NCI-H1092 (cell line): ENCODE results near the gene FAM47B.

ENCODE experiments used
- DNase-seq: peaks from one replicate; lab custom pipeline; 2025; lab: John Stamatoyannopoulos, UW

FAM47B gene

DNA sequence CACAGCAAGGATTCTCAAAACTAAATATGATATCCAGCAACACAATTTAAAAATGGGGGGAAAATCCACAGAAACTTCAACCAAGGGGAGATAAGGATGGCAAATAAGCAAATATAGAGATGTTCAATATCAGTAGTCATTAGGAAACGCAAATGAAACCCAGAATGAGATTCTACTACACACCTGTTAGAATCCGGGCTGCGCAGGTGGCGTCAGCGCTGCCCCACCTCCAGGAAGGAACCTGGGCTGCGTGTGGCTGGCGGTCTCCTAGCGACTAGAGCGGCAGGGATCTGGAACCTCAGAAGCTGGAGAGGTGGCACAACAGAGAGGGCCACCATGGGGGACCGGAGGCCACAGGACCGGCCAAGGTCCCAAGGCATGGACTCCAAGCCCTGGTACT lies at the start of gene FAM47B:
Gene FAM47B, plus strand, starts transcription at position 301 of the 400 bp plus-strand sequence. Its CDS starts 36 bp downstream, at position 337.
- DNase-seq: no peak

- no peak for DNase-seq
Measured at GRCh38 chrX:34893741-34894140, 48.9 kb upstream of the FAM47B start.

DNA sequence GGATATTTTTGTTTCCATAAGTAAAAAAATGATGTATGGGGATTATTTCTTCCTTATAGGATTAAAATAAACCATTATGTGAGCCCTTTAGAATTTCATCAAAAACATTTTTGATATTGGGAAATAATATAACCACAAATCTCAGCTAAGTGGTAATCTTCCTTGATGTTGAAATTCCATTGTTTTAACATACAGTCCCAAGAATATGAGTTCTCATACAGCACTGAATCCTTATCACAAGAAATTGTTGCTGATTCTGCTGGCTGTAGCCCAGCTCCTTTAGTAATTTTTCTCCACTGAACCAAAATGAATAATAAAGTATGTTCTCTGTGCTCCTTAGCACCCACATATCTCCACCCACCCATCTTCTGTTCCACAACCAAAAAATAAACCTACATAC lies 41.9 kb upstream of the FAM47B start:
- no peak for DNase-seq

- no peak for DNase-seq
Measured at GRCh38 chrX:34901761-34902160, 40.8 kb upstream of the FAM47B start.

DNA sequence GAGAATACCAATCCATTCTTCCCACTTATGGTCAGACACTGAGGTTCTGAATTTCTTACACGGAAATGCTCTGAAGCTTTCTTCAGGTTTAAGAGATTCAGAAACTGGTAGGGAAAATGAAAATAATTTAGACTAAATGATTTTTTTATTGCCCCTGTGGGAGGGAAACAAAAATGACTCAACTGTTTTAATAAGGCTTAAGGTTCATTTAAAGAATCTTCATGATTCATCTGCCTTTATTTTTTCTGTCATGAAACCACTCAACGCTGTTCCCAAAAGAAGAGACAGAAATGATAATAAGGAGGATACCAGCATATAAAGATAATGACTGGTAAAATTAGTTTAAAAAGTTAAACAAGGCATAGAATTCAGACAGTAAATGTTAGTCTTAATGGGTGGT lies 39.3 kb upstream of the FAM47B start:
- DNase-seq: no peak

DNA sequence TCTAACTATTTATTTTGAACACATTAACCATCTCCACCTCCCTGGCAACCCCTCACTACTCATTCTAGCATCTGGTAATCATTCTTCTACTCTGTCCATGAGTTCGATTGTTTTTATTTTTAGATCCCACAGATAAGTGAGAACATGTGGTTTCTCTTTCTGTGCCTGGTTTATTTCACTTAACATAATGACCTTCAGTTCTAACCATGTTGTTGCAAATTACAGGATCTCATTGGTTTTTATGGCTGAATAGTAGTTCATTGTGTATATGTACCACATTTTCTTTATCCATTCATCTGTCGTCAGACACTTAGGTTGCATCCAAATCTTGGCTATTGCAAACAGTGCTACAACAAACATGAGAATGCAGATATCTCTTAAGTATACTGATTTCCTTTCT lies 33.4 kb upstream of the FAM47B start:
- no peak for DNase-seq

DNA sequence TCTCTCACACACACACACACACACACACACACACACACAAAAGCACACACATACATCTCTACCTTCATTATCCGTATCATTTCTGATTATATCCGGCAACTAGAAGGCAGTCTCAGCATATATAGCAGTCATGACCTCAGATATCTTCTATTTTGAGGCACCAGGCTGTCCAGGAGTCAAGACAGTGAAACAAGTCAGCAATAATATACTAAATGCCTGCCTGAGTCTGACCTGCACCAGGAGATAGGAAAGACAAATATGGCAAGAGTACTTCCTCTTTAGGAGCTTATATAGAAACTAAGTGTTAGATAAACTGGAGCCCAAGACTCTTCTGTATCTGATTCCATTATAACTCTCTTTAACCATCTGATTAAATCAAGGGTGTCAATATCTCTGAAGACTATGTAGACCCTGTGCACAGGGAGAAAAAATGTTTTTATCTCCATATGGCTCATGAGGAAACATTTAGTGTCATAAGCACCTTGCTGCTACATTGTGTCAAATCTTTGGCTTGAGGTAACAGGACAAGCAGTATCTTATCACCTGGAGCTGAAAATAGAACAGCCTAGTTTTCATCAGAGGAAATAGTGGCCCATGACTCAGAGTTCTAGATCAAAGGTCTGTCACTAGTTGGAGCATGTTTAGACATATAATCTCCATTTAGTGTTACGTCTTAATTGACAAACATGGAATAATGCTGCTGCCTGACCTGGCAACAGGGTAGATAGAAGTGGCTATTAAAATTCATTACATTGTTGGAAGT lies 27.0 kb upstream of the FAM47B start:
- no peak for DNase-seq

GRCh38 chrX:34917146-34917545 lies 25.4 kb upstream of the FAM47B start:
- no peak for DNase-seq

DNA sequence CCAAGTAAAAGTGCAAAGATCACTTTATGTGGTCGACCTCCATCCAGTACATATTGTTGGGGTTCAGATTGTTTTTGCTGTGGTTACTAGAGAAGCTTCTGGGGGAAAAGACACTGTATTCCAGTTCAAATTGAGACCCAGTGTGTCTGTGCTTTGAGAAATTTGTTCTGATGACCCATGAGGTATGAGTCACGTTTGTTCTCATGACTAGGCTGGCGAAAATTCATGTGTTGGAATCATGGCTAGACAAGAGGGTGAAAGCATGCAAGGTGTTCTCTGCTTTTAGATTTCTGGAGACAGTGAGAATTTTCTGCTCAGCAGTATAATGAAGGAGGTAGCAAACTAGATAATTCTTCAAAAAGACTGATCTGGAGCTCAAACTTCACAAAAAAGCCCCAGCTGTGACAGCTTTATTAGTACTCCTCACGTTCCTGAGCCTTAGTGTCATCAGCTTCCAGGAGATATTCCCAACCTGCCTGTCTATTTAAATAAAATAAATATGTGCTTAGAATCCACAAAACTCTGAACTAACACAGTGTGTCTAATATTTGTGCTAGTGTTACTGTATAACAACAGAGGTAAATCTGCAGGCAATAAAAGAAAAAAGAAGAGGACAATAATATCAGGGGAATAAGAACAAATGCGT lies 24.4 kb upstream of the FAM47B start:
- DNase-seq: no peak

DNA sequence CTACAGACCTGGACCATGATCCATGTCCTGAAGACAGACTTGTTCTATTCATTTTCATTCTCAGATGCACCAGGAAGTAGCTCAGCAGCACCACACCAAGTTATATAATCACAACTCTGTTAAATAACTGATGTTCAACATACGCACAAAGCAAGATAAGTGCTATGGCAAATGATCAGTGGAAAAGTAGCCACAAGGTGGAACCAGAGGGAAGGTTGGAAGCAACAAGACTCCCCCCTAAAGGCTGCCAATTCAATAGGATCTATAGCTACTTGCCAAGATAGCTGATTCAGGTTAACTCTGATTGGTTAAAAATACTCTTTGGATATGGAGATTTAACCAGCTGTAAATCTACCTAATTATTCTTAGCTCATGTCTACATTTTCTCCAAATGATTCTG lies 23.7 kb upstream of the FAM47B start:
- DNase-seq: peak; percentile 5

DNA sequence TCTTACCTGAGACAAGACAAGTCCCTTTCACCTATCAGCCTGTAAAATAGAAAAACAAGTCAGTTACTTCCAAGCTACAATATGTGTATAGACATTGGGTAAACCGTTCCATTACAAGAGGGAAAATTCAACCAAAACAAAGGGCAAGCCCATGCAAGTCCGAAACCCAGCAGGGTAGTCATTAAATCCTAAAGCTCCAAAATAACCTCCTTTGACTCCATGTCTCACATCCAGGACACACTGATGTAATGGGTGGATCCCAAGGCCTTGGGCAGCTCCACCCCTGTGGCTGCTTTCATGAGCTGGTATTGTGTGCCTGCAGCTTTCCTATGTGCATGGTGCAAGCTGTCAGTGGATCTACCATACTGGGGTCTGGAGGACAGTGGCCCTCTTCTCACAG lies 14.7 kb upstream of the FAM47B start:
- DNase-seq: no peak

DNA sequence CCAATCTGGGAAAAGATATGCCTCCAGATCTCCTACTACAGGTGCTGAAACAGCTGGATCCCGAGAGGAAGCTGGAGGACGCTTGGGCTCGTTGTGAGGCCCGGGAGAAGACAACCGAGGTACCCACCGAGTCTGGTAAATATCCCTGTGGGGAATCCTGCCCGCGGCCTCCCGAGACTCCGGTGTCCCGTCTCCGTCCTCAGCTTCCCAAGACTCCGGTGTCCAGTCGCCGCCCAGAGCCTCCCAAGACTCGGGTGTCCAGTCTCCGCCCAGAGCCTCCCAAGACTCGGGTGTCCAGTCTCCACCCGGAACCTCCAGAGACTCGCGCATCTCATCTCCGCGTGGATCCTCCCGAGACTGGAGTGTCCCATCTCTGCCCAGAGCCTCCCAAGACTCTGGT lies 639 bp downstream of the FAM47B start:
- DNase-seq: no peak

GRCh38 chrX:34956916-34957315 lies 14.3 kb downstream of the FAM47B start:
- no peak for DNase-seq

GRCh38 chrX:34961662-34962061 lies 19.1 kb downstream of the FAM47B start:
- DNase-seq: no peak

- no peak for DNase-seq
Measured at GRCh38 chrX:34972206-34972605, 29.6 kb downstream of the FAM47B start.

DNA sequence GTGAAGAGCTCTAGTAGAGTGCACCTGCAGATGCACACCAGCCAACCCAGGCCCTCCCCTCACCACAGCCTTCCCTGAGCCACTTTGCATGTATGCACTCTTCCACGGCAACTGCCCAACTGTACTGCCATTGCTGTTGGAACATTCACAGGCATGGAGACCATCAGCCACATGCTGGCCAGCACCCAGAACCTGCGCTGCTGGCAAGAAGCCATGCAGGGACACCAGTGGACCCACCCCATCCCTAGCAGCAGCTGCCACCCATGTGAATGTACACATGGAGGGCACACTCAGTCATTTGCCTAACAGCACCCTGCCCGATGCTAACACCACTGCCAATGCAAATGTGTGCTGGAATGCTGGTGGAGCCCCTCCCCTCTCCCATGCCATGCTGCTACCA lies 35.6 kb downstream of the FAM47B start:
- no peak for DNase-seq

GRCh38 chrX:34987646-34988045 lies 45.0 kb downstream of the FAM47B start:
- DNase-seq: no peak
